ENCODE results near the gene PGLYRP1. TPM values are rescaled to one million over a fixed set of nuclear protein-coding genes. Genes with fewer than 3 reads are reported as not detected.

Gene PGLYRP1
- total and polyA plus RNA-seq, 2 of the 4 experiments (the other 2 are of a cell fraction): not detected

- no peak overlapping the region for H4K8ac ChIP-seq (ENCODE audit: low read depth in 2 of 2, low read length in 2 of 2)
- H3K27me3 ChIP-seq (ENCODE audit: control insufficient read depth, insufficient read depth, low read length): peaks cover 21% of the 10 kb centered on the region
- H3K14ac ChIP-seq (replicated peaks; ENCODE audit: low read depth, low read length): no peak overlapping the region
- H2BK5ac ChIP-seq (ENCODE audit: low read depth, low read length, poor library complexity, severe bottlenecking): no peak overlapping the region
- WGBS, 2 experiments (ENCODE audit: extremely low coverage in 2 of 2, insufficient read length in 1 of 2): no CpG with 5 or more reads among the region's 1 CpG
- no peak for DNase-seq
- H4K5ac ChIP-seq (ENCODE audit: low read depth, low read length): no peak overlapping the region
- no peak overlapping the region for H2AFZ ChIP-seq (replicated peaks; ENCODE audit: low read length, poor library complexity)
- peaks cover 2% of the 10 kb centered on the region; the same call in 1 of the 2 replicates for H3K4me1 ChIP-seq (ENCODE audit: control insufficient read depth, insufficient read depth, low read length)
- H3K56ac ChIP-seq (ENCODE audit: extremely low read depth, insufficient read depth, low read length): no peak overlapping the region
- dilution Hi-C loops (cut with HindIII; ENCODE audit: low sequenced_read_pairs, unreplicated experiment): no loop called here
- H2AK5ac ChIP-seq (ENCODE audit: low read depth, low read length): no peak overlapping the region
- ChIA-PET CTCF (no interaction called here), POLR2A (ENCODE audit: unreplicated experiment) (no interaction called here)
- H2BK20ac ChIP-seq (ENCODE audit: low read depth, low read length): no peak overlapping the region
- H3K36me3 ChIP-seq (ENCODE audit: control insufficient read depth, insufficient read depth, low read length): no peaks in the 10 kb centered on the region
- no peak overlapping the region for H3K4me3 ChIP-seq (ENCODE audit: insufficient read depth, low read depth, low read length)
- no peak overlapping the region for H3K4ac ChIP-seq (ENCODE audit: low read depth, low read length)
- in situ Hi-C loops (cut with MboI; ENCODE audit: low sequenced_read_pairs): no loop called here
- H2AK9ac ChIP-seq (replicated peaks; ENCODE audit: low read depth, low read length, poor library complexity): no peak overlapping the region
- H3K27ac ChIP-seq (ENCODE audit: insufficient read depth, low read length): no peak overlapping the region
- H2BK120ac ChIP-seq (ENCODE audit: low read depth, low read length): no peak overlapping the region
- no peak overlapping the region for H4K91ac ChIP-seq (ENCODE audit: insufficient read depth, low read depth, low read length)
- no peak overlapping the region for H3K23ac ChIP-seq (ENCODE audit: low read depth, low read length)
- no peak overlapping the region for H3K9ac ChIP-seq (ENCODE audit: low read depth, low read length)
- ATAC-seq (ENCODE audit: low read depth): no peak
- H4K20me1 ChIP-seq (ENCODE audit: insufficient read depth, low read length): no peaks in the 10 kb centered on the region
- TF ChIP-seq SMC3 (IDR thresholded peaks at IDR 0.05; ENCODE audit: low read depth, low read length) (no peak), BHLHE40 (IDR thresholded peaks at IDR 0.05; ENCODE audit: low read depth, low read length) (no peak), CEBPB (IDR thresholded peaks at IDR 0.05; ENCODE audit: low read depth, low read length) (no peak), USF2 (IDR thresholded peaks at IDR 0.05; ENCODE audit: low read depth, low read length) (no peak), RFX5 (IDR thresholded peaks at IDR 0.05; ENCODE audit: low read depth, low read length) (no peak), RCOR1 (IDR thresholded peaks at IDR 0.05; ENCODE audit: insufficient replicate concordance, low read length) (no peak), RAD21 (IDR thresholded peaks at IDR 0.05; ENCODE audit: low read length) (no peak), MXI1 (IDR thresholded peaks at IDR 0.05; ENCODE audit: borderline replicate concordance, low read depth, low read length) (no peak), POLR2A (IDR thresholded peaks at IDR 0.05; ENCODE audit: low read depth, low read length) (no peak), ELK1 (IDR thresholded peaks at IDR 0.05; ENCODE audit: borderline replicate concordance, low read depth, low read length) (no peak)
- no peak overlapping the region for H3K18ac ChIP-seq (ENCODE audit: low read depth, low read length)
- no peak overlapping the region for H2BK15ac ChIP-seq (ENCODE audit: low read depth, low read length)
- BruUV-seq (replicated peaks): no TSS peak
- H3K4me2 ChIP-seq (ENCODE audit: low read depth, low read length): no peak overlapping the region
- intact Hi-C loops (cut with micrococcal nuclease): no loop called here
- peaks cover 8% of the 10 kb centered on the region for H3K9me1 ChIP-seq (ENCODE audit: insufficient read depth, low read length)
- H3K9me3 ChIP-seq (ENCODE audit: control insufficient read depth, insufficient read depth, low read length): peaks cover 3% of the 10 kb centered on the region; the same call in 1 of the 2 replicates
- H3K79me1 ChIP-seq (ENCODE audit: low read depth in 1 of 2, low read length in 2 of 2): no peaks in the 10 kb centered on the region
Measured at GRCh38 chr19:46066471-46066870, 43.6 kb upstream of the PGLYRP1 start.
